GM12891 (cell line): ENCODE measurements around the gene KCTD1.

Experiments
- POLR2A ChIP-seq: IDR thresholded peaks from 2 replicates; pipeline ENCODE4 v1.6.1; 2011; ENCODE audit warnings: low read depth, low read length, control low read depth
- POLR2AphosphoS5 ChIP-seq: IDR thresholded peaks from 2 replicates; pipeline ENCODE4 v1.6.1; 2011; ENCODE audit warnings: low read depth, low read length, control low read depth
- TAF1 ChIP-seq: IDR thresholded peaks from 2 replicates; pipeline ENCODE4 v1.6.1; 2011; ENCODE audit warnings: low read depth, low read length, control low read depth

GRCh38 chr18:26438980-26439379, 109.4 kb downstream of the KCTD1 start:
- TF ChIP-seq POLR2A (no peak), POLR2AphosphoS5 (no peak), TAF1 (no peak)
